ENCODE data around the gene IFNL1. TPM values are rescaled to one million over a fixed set of nuclear protein-coding genes. Genes with fewer than 3 reads are reported as not detected.

The IFNL1 gene
- total RNA-seq, 4 donors from 2014 or later = not detected

GRCh38 chr19:39299404-39299803 is 3.2 kb downstream of the IFNL1 start:
- peaks cover 4 to 23% (median 16%) of the 10 kb centered on the region in 3 donors for H3K27me3 ChIP-seq
- TF ChIP-seq POLR2A (IDR thresholded peaks at IDR 0.05) = no peak
- no peak for TF ChIP-seq CTCF (IDR thresholded peaks at IDR 0.05 in 4 of 5, conservative IDR thresholded peaks at IDR 0.05 in 1 of 5)
- H3K4me1 ChIP-seq = no peaks in the 10 kb centered on the region
- intact Hi-C loops (cut with DNase I; ENCODE audit: low total_unique reads) (no loop called here), in situ Hi-C loops (cut with MboI; ENCODE audit: low sequenced_read_pairs in 4 of 4) (no loop called here)
- H3K27ac ChIP-seq = no peak overlapping the region
- H3K4me3 ChIP-seq = no peak overlapping the region
- ATAC-seq = no peak
- no peak for DNase-seq
- H3K9me3 ChIP-seq = no peaks in the 10 kb centered on the region
- no peaks in the 10 kb centered on the region for H3K36me3 ChIP-seq

- ATAC-seq (no peak), DNase-seq (no peak)
- intact Hi-C loops (cut with DNase I; ENCODE audit: low total_unique reads) (no loop called here), in situ Hi-C loops (cut with MboI; ENCODE audit: low sequenced_read_pairs in 4 of 4) (no loop called here)
- Histone ChIP-seq H3K27me3 (peaks cover 8 to 27% (median 21%) of the 10 kb centered on the region in 3 donors), H3K4me1 (no peaks in the 10 kb centered on the region), H3K4me3 (no peak overlapping the region), H3K9me3 (no peaks in the 10 kb centered on the region), H3K36me3 (no peaks in the 10 kb centered on the region), H3K27ac (no peak overlapping the region)
- TF ChIP-seq CTCF (IDR thresholded peaks at IDR 0.05 in 4 of 5, conservative IDR thresholded peaks at IDR 0.05 in 1 of 5) = no peak
- no peak for TF ChIP-seq POLR2A (IDR thresholded peaks at IDR 0.05)
These were observed 3.6 kb downstream of the IFNL1 start for GRCh38 chr19:39299832-39300231.

GRCh38 chr19:39301021-39301420 is 4.8 kb downstream of the IFNL1 start:
- Histone ChIP-seq H3K4me3 (no peak overlapping the region), H3K4me1 (no peaks in the 10 kb centered on the region), H3K9me3 (no peaks in the 10 kb centered on the region), H3K36me3 (no peaks in the 10 kb centered on the region), H3K27me3 (peaks cover 18 to 39% (median 33%) of the 10 kb centered on the region in 3 donors), H3K27ac (no peak overlapping the region)
- no peak for ATAC-seq
- no peak for DNase-seq
- TF ChIP-seq POLR2A (IDR thresholded peaks at IDR 0.05) (no peak), CTCF (IDR thresholded peaks at IDR 0.05 in 4 of 5, conservative IDR thresholded peaks at IDR 0.05 in 1 of 5) (no peak)
- intact Hi-C loops (cut with DNase I; ENCODE audit: low total_unique reads) (no loop called here), in situ Hi-C loops (cut with MboI; ENCODE audit: low sequenced_read_pairs in 4 of 4) (no loop called here)

- H3K4me3 ChIP-seq = no peak overlapping the region
- peaks cover 18 to 43% (median 38%) of the 10 kb centered on the region in 3 donors for H3K27me3 ChIP-seq
- no peaks in the 10 kb centered on the region for H3K36me3 ChIP-seq
- intact Hi-C loops (cut with DNase I; ENCODE audit: low total_unique reads) (no loop called here), in situ Hi-C loops (cut with MboI; ENCODE audit: low sequenced_read_pairs in 4 of 4) (no loop called here)
- no peaks in the 10 kb centered on the region for H3K4me1 ChIP-seq
- H3K9me3 ChIP-seq = no peaks in the 10 kb centered on the region
- DNase-seq (no peak), ATAC-seq (no peak)
- TF ChIP-seq POLR2A (IDR thresholded peaks at IDR 0.05) (no peak), CTCF (IDR thresholded peaks at IDR 0.05 in 4 of 5, conservative IDR thresholded peaks at IDR 0.05 in 1 of 5) (no peak)
- H3K27ac ChIP-seq = no peak overlapping the region
These were observed 5.4 kb downstream of the IFNL1 start for GRCh38 chr19:39301562-39301961.
